SH-SY5Y (cell line): ENCODE measurements around the gene MORF4L1.

Source experiments
- GATA2 ChIP-seq: IDR thresholded peaks from 2 replicates; pipeline ENCODE4 v1.6.1; 2011; ENCODE audit warnings: mild to moderate bottlenecking, low read depth, low read length
- GATA3 ChIP-seq: IDR thresholded peaks from 2 replicates; pipeline ENCODE4 v1.6.1; 2011; ENCODE audit warnings: low read depth, mild to moderate bottlenecking, low read length, moderate library complexity

MORF4L1 gene

GRCh38 chr15:78915341-78916087, 42.8 kb downstream of the MORF4L1 start:
- TF ChIP-seq GATA2 (no peak), GATA3 (no peak)

- no peak for TF ChIP-seq GATA2
- no peak for TF ChIP-seq GATA3
These were observed 43.4 kb downstream of the MORF4L1 start for GRCh38 chr15:78916088-78916487.

- TF ChIP-seq GATA3 (no peak), GATA2 (no peak)
These were observed 45.2 kb downstream of the MORF4L1 start for GRCh38 chr15:78917888-78918287.

- no peak for TF ChIP-seq GATA3
- TF ChIP-seq GATA2 = no peak
These were observed 48.8 kb downstream of the MORF4L1 start for GRCh38 chr15:78921517-78921916.

- TF ChIP-seq GATA3 = no peak
- TF ChIP-seq GATA2 = no peak
These were observed 49.2 kb downstream of the MORF4L1 start for GRCh38 chr15:78921940-78922339.

DNA sequence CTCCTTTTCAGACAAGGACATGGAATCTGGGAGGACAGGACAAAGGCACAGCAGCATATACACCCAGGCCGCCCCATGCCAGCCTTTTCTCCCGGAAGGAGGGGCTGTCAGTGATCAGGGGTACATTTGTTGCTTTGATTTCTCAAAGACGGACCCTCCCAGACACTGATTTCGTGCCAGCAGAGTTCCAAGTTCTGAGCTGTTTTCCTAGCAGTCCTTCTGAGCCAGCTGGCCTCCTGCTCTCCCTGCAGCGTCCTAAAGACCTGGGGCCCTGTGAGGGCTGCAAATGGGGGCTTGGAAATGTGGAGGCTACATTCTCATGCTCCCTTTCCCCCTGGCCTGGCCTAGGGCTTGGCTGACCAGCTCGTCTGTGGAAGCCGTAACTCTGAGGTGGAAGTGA, 49.8 kb downstream of the MORF4L1 start:
- no peak for TF ChIP-seq GATA3

- TF ChIP-seq GATA3 (no peak), GATA2 (no peak)
These were observed 50.3 kb downstream of the MORF4L1 start for GRCh38 chr15:78923015-78923414.

- TF ChIP-seq GATA3 (no peak), GATA2 (no peak)
These were observed 51.0 kb downstream of the MORF4L1 start for GRCh38 chr15:78923480-78924360.

DNA sequence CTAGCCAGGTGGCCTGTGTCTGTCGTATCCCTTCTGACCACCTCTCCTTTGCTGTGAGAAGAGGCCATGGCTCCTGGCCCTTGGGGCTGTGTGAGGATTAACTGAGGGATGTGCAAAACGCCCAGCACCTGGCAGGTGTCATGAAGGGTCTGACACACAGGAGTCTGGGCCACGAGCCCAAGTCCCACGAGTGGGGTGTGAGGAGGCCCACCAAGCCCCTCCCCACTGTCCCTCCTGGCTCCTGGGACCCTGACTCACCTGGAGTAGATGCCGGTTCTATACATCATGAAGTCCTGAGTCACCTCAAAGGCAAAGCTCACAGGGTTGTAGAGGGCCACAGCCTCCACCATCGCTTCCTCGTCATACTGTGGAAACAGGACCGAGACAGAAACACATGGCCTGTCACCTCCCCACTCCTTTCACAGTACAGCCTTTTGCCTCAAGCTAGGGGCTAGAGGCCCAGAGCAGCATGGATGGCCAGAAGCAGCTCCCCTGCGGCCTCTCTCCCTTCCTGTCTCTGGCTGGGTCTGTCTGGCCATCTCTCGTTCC, 52.5 kb downstream of the MORF4L1 start:
- no peak for TF ChIP-seq GATA2

GRCh38 chr15:78925956-78926743, 53.5 kb downstream of the MORF4L1 start:
- TF ChIP-seq GATA3 (no peak), GATA2 (no peak)

GRCh38 chr15:78927077-78927790, 54.5 kb downstream of the MORF4L1 start:
- TF ChIP-seq GATA2 = no peak
- no peak for TF ChIP-seq GATA3

GRCh38 chr15:78928616-78929093, 56.0 kb downstream of the MORF4L1 start:
- TF ChIP-seq GATA2 = no peak
- TF ChIP-seq GATA3 = no peak

DNA sequence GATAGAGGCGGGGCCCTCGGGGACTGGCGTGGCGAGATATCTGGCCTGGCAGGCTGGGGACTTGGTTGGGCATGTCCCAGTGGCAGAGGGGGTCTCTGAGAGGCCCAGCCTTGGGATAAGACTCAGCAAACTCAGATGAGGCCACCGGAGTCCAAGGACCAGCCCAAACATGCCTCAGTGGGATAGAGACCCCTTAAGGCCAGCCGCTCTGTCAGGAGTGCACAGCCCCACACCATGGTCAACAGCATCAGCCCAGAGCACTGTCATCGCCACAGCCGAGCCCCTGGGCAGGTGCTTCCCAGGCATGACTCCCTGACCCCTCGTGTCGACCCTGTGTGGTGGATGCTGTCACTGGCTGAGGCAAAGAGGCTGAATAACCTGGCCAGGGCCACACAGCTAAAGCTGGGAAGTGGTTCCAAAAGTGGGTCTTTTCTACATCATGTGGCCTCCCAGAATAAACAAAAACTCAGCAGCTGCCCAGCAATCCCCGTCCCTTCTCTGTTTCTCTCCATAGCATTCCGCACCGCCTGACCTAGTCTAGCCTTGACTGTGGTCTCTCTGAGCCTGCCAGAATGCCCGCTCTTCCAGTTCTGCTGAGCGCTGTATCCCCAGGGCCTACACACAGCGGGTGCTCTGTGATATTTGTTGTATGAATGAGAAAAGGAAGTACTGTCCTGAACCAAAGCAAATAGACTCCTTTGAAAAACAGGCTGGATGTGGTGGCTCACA, 57.0 kb downstream of the MORF4L1 start:
- TF ChIP-seq GATA3 (no peak), GATA2 (no peak)
